ENCODE data around the gene LECT2. TPM values are rescaled to one million over a fixed set of nuclear protein-coding genes. Genes with fewer than 3 reads are reported as not detected.

LECT2 gene
- total and polyA plus RNA-seq, 8 donors: not detected

- DNase-seq: no peak
- H3K4me1 ChIP-seq: peaks cover 10 to 13% (median 12%) of the 10 kb centered on the region in 4 donors
- peaks cover 0 to 7% (median 3%) of the 10 kb centered on the region in 4 donors for H3K9me3 ChIP-seq
- H3K27ac ChIP-seq: no peak overlapping the region
- TF ChIP-seq, protein P1, sequence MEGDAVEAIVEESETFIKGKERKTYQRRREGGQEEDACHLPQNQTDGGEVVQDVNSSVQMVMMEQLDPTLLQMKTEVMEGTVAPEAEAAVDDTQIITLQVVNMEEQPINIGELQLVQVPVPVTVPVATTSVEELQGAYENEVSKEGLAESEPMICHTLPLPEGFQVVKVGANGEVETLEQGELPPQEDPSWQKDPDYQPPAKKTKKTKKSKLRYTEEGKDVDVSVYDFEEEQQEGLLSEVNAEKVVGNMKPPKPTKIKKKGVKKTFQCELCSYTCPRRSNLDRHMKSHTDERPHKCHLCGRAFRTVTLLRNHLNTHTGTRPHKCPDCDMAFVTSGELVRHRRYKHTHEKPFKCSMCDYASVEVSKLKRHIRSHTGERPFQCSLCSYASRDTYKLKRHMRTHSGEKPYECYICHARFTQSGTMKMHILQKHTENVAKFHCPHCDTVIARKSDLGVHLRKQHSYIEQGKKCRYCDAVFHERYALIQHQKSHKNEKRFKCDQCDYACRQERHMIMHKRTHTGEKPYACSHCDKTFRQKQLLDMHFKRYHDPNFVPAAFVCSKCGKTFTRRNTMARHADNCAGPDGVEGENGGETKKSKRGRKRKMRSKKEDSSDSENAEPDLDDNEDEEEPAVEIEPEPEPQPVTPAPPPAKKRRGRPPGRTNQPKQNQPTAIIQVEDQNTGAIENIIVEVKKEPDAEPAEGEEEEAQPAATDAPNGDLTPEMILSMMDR (IDR thresholded peaks at IDR 0.05): no peak
- TF ChIP-seq POLR2AphosphoS5 (IDR thresholded peaks at IDR 0.05): no peak
- no peak for TF ChIP-seq POLR2A (IDR thresholded peaks at IDR 0.05)
- no peak for TF ChIP-seq EP300 (IDR thresholded peaks at IDR 0.05)
- intact Hi-C loops (cut with DNase I; ENCODE audit: low total_unique reads): no loop called here
- peak overlapping the region in 1 of 4 donors; percentile 32 for H3K4me3 ChIP-seq
- WGBS, 5 donors: 18 to 35% (median 28%) methylated on average over 18 of the region's 18 CpGs
- H3K36me3 ChIP-seq: no peaks in the 10 kb centered on the region
- H3K27me3 ChIP-seq: peaks cover 0 to 60% (median 26%) of the 10 kb centered on the region in 3 donors
Observed at GRCh38 chr5:135930949-135931295, 23.9 kb downstream of the LECT2 start.

GRCh38 chr5:135930029-135930948 is 24.5 kb downstream of the LECT2 start:
- WGBS, 5 donors: 3 to 21% (median 4%) methylated on average over 12 to 99 of the region's 99 CpGs
- H3K27me3 ChIP-seq: peaks cover 0 to 67% (median 26%) of the 10 kb centered on the region in 3 donors

DNA sequence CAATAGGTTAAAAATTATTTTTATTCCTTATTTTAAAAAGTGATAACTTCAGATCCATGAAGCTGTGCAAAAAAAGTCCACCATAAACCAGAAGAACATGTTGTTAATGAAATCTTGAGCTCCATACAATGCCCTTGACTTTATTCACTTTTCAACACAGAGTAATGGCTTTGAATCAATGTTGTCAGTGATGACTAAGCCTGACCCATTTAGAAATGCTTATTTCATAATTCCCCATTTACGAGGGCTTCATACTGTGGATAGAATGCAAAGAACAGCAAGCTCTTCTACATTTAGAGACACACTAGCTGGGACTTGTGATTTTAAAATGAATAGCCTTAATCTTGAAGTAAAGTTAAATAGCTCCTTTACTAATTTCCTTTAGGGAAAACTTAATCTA is 33.4 kb downstream of the LECT2 start:
- H3K36me3 ChIP-seq: no peaks in the 10 kb centered on the region
- intact Hi-C loops (cut with DNase I; ENCODE audit: low total_unique reads): no loop called here
- TF ChIP-seq POLR2AphosphoS5 (IDR thresholded peaks at IDR 0.05) (no peak), EP300 (IDR thresholded peaks at IDR 0.05) (no peak), POLR2A (IDR thresholded peaks at IDR 0.05) (no peak)
- TF ChIP-seq, protein P1 (IDR thresholded peaks at IDR 0.05): no peak
- H3K27ac ChIP-seq: no peak overlapping the region
- no peaks in the 10 kb centered on the region for H3K9me3 ChIP-seq
- WGBS, 5 donors: 32 to 60% (median 46%) methylated on average over 1 of the region's 1 CpG
- no peak for DNase-seq
- H3K4me1 ChIP-seq: no peaks in the 10 kb centered on the region
- peaks cover 0 to 63% (median 0%) of the 10 kb centered on the region in 3 donors for H3K27me3 ChIP-seq
- H3K4me3 ChIP-seq: no peak overlapping the region

More at GRCh38 chr5:135930029-135930948, 24.5 kb downstream of the LECT2 start:
- intact Hi-C loops (cut with DNase I; ENCODE audit: low total_unique reads): no loop called here
- H3K9me3 ChIP-seq: peaks cover 0 to 7% (median 3%) of the 10 kb centered on the region in 4 donors
- TF ChIP-seq EP300 (IDR thresholded peaks at IDR 0.05) (no peak), POLR2AphosphoS5 (IDR thresholded peaks at IDR 0.05) (no peak), POLR2A (IDR thresholded peaks at IDR 0.05) (no peak)
- TF ChIP-seq, protein P1 (IDR thresholded peaks at IDR 0.05): no peak
- DNase-seq: peak in 1 of 2 donors; percentile 44
- no peak overlapping the region for H3K27ac ChIP-seq
- H3K4me1 ChIP-seq: peaks cover 10 to 13% (median 12%) of the 10 kb centered on the region in 4 donors
- H3K36me3 ChIP-seq: no peaks in the 10 kb centered on the region
- peak overlapping the region; percentile 32 to 50 (median 40) for H3K4me3 ChIP-seq

DNA sequence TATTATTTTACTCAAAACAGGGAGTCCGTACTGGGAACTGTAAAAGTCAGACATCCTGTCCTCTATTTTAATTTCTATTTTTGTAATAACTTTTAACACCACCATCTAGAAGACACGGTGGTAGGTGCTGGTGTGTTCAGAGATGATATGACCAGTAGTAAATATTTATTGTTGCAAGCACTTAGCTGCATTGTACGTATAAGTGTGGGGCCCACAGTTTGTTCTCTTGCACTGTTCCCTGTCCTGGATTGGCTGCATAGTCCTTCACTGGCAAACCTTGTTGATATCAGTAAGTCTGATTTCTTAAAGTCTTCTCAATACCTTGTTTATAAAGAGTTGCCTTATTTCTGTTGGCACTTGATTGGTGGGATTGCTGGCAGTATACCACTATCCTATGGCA is 34.6 kb downstream of the LECT2 start:
- Histone ChIP-seq H3K4me3 (no peak overlapping the region), H3K27me3 (peaks cover 0 to 53% (median 0%) of the 10 kb centered on the region in 3 donors), H3K27ac (no peak overlapping the region), H3K9me3 (no peaks in the 10 kb centered on the region), H3K4me1 (no peaks in the 10 kb centered on the region), H3K36me3 (no peaks in the 10 kb centered on the region)
- 46 to 56% (median 47%) methylated on average over 3 of the region's 3 CpGs for WGBS, 5 donors
- intact Hi-C loops (cut with DNase I; ENCODE audit: low total_unique reads): no loop called here
- DNase-seq: no peak
- no peak for TF ChIP-seq POLR2AphosphoS5 (IDR thresholded peaks at IDR 0.05)
- TF ChIP-seq EP300 (IDR thresholded peaks at IDR 0.05): no peak
- no peak for TF ChIP-seq POLR2A (IDR thresholded peaks at IDR 0.05)
- TF ChIP-seq, protein P1 (IDR thresholded peaks at IDR 0.05): no peak
